ENCODE measurements around the gene SVIL.

- no peak for TF ChIP-seq CTCF (IDR thresholded peaks at IDR 0.05)
- TF ChIP-seq POLR2A (IDR thresholded peaks at IDR 0.05): no peak
Measured at GRCh38 chr10:29522918-29523317, 111.9 kb downstream of the SVIL start.

Measured in heart left ventricle (tissue), 13 donors.